RPMI8226 (cell line): ENCODE results near the gene RRP9.

Source experiments
- DNase-seq: peaks from one replicate; pipeline ENCODE4 v3.0.0-alpha.2; 2015

Gene RRP9

GRCh38 chr3:51955175-51955892 lies 13.6 kb upstream of the RRP9 start, which contains the start of gene GPR62:
TSS of gene GPR62 (plus strand) at chr3:51955381. CDS start at chr3:51955653, 272 bp downstream.
- no peak for DNase-seq

- DNase-seq, result no peak
Measured at GRCh38 chr3:51954713-51955112, 13.0 kb upstream of the RRP9 start.

GRCh38 chr3:51954105-51954504 lies 12.4 kb upstream of the RRP9 start:
- DNase-seq, result no peak

GRCh38 chr3:51953445-51953844 lies 11.7 kb upstream of the RRP9 start:
- DNase-seq, result no peak

- no peak for DNase-seq
Measured at GRCh38 chr3:51950899-51951298, 9.2 kb upstream of the RRP9 start.

- no peak for DNase-seq
Measured at GRCh38 chr3:51949121-51949520, 7.4 kb upstream of the RRP9 start.

GRCh38 chr3:51948016-51948580 lies 6.4 kb upstream of the RRP9 start:
- DNase-seq, result no peak

GRCh38 chr3:51947215-51947900 lies 5.7 kb upstream of the RRP9 start:
- DNase-seq, result no peak

GRCh38 chr3:51946796-51947195 lies 5.1 kb upstream of the RRP9 start:
- no peak for DNase-seq

GRCh38 chr3:51945926-51946705 lies 4.4 kb upstream of the RRP9 start:
- no peak for DNase-seq

GRCh38 chr3:51945031-51945840 lies 3.5 kb upstream of the RRP9 start:
- DNase-seq, result no peak

GRCh38 chr3:51944451-51945021 lies 2.8 kb upstream of the RRP9 start:
- no peak for DNase-seq

- no peak for DNase-seq
Measured at GRCh38 chr3:51943451-51944391, 2.0 kb upstream of the RRP9 start.

GRCh38 chr3:51942603-51943450 lies 1.1 kb upstream of the RRP9 start:
- peak; percentile 89 for DNase-seq

GRCh38 chr3:51941463-51941797 lies 274 bp downstream of the RRP9 start:
- no peak for DNase-seq

GRCh38 chr3:51940648-51941462 lies 849 bp downstream of the RRP9 start:
- DNase-seq, result no peak

- DNase-seq, result no peak
Measured at GRCh38 chr3:51938780-51939425, 2.8 kb downstream of the RRP9 start.

- no peak for DNase-seq
Measured at GRCh38 chr3:51937611-51938450, 3.9 kb downstream of the RRP9 start.
